Measurements from ENCODE around the gene EIF3D. TPM values are rescaled to one million over a fixed set of nuclear protein-coding genes. Genes with fewer than 3 reads are reported as not detected.

EIF3D gene
- total and polyA plus RNA-seq, 2 of the 13 experiments (the other 11 are each of a cell fraction or from before 2014, with no cell fraction given), result 118 to 274 TPM

DNA sequence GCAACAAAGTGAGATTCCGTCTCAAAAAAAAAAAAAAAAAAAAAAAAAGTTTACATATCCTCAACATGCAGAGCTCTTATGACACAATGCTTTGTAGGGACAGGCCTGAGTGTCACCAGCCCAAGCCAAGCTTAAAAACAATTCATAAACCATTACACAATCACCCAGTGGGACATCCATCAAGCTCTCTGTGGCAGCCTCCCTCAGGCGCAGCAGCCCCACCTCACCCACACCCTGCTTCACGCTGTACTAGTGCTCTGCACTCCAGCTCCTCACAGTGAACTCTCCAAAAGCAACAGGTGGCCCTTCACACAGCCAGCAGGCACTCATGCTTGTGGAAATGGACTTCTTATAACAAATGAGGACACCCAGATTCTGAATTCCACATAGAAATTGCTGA is 18.6 kb downstream of the EIF3D start:
- in situ Hi-C loops (cut with HindIII; ENCODE audit: extremely low pct_ligation_motif_present, low pct_unique_long_range_greater_than_20kb) (no loop called here), intact Hi-C loops (cut with micrococcal nuclease; ENCODE audit: unreplicated experiment) (no loop called here)
- no peak overlapping the region for H3K27ac ChIP-seq (ENCODE audit: extremely low read length, insufficient read depth, low read length)
- BruUV-seq (replicated peaks), result no TSS peak
- POLR2A ChIA-PET, result interaction anchor here (1.2 to 3.4 kb wide), 4 partner anchors 12 to 29 kb away, joined by 3 to 18 read pairs (median 7); partner anchors contain the start of genes EIF3D and TXN2
- H3K36me3 ChIP-seq (replicated peaks in 1 of 2; ENCODE audit: control insufficient read depth in 1 of 2, insufficient read depth in 2 of 2, low read length in 2 of 2), result peaks cover 21 to 45% of the 10 kb centered on the region in 2 experiments
- no peak for DNase-seq (ENCODE audit: low spot score)
- H2AFZ ChIP-seq (ENCODE audit: low read length), result no peak overlapping the region
- no peaks in the 10 kb centered on the region for H3K27me3 ChIP-seq (ENCODE audit: control insufficient read depth in 1 of 2, insufficient read depth in 2 of 2, low read length in 2 of 2)
- H3K4me3 ChIP-seq (replicated peaks in 1 of 3; ENCODE audit: insufficient read depth in 1 of 3, low read depth in 2 of 3, low read length in 3 of 3), result no peak overlapping the region
- FAIRE-seq, result no peak
- no peak for ATAC-seq
- WGBS (ENCODE audit: low lambda C conversion rate), result 100% methylated on average over 3 of the region's 3 CpGs
- peaks cover 5% of the 10 kb centered on the region for H3K79me2 ChIP-seq (ENCODE audit: insufficient read depth, low read length)
- no peaks in the 10 kb centered on the region for H4K20me1 ChIP-seq (ENCODE audit: insufficient read depth, low read length)
- no peak overlapping the region for H3K4me2 ChIP-seq (ENCODE audit: low read depth, low read length)
- TF ChIP-seq CEBPB (IDR thresholded peaks at IDR 0.05; ENCODE audit: borderline replicate concordance, low read depth, low read length) (0 out of 2 replicates have a peak, but pooled peaks have one; percentile 29), NR2F6 (IDR thresholded peaks at IDR 0.05) (no peak), NR2F6 (CRISPR knock-in tag; IDR thresholded peaks at IDR 0.05) (no peak)
- CTCF ChIA-PET (ENCODE audit: low intra/inter-chr PET ratio, low total read pairs), result no interaction called here
- H3K4me1 ChIP-seq (ENCODE audit: insufficient read depth, low read length), result peaks cover 22% of the 10 kb centered on the region
- H3K9ac ChIP-seq (ENCODE audit: insufficient read depth, low read depth, low read length), result no peak overlapping the region
- no peaks in the 10 kb centered on the region for H3K9me3 ChIP-seq (ENCODE audit: low read length)

DNA sequence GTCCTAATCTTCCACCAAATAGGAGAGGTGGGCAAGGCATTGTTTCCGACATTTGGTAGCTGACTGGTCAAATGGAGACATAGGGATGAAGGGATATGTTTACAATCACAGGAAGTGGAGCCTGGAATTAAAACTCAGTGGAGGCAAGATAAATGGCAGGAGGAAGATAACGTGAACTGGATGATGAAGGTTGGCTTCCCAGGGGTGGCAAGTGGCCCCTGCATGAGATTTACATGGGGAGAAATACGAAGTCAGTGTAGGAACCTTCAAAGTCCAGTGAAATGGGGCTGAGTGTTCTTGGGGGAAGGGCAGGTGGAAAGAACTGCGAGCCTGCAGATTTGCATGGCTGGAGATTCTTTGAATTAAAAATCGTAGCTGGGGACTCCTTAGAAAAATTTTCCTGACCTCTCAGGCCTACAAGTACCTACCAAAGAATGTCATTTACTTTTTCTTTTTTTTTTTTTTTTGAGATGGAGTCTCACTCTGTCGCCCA is 21.4 kb downstream of the EIF3D start:
- FAIRE-seq (no peak), ATAC-seq (no peak), DNase-seq (ENCODE audit: low spot score) (no peak)
- Histone ChIP-seq H3K4me3 (replicated peaks in 1 of 3; ENCODE audit: insufficient read depth in 1 of 3, low read depth in 2 of 3, low read length in 3 of 3) (peak overlapping the region in 1 of 3 experiments; percentile 66; a peak in 2 of 6 replicates), H4K20me1 (ENCODE audit: insufficient read depth, low read length) (no peaks in the 10 kb centered on the region), H3K9ac (ENCODE audit: insufficient read depth, low read depth, low read length) (peak overlapping the region; percentile 60), H3K36me3 (replicated peaks in 1 of 2; ENCODE audit: control insufficient read depth in 1 of 2, insufficient read depth in 2 of 2, low read length in 2 of 2) (peaks cover 8 to 37% of the 10 kb centered on the region in 2 experiments; a peak in 4 of 5 replicates), H3K79me2 (ENCODE audit: insufficient read depth, low read length) (peaks cover 11% of the 10 kb centered on the region), H3K27ac (ENCODE audit: extremely low read length, insufficient read depth, low read length) (peak overlapping the region; percentile 76), H3K9me3 (ENCODE audit: low read length) (no peaks in the 10 kb centered on the region), H2AFZ (ENCODE audit: low read length) (no peak overlapping the region), H3K27me3 (ENCODE audit: control insufficient read depth in 1 of 2, insufficient read depth in 2 of 2, low read length in 2 of 2) (no peaks in the 10 kb centered on the region), H3K4me2 (ENCODE audit: low read depth, low read length) (peak overlapping the region; percentile 70), H3K4me1 (ENCODE audit: insufficient read depth, low read length) (peaks cover 42% of the 10 kb centered on the region)
- TF ChIP-seq, protein P1, sequence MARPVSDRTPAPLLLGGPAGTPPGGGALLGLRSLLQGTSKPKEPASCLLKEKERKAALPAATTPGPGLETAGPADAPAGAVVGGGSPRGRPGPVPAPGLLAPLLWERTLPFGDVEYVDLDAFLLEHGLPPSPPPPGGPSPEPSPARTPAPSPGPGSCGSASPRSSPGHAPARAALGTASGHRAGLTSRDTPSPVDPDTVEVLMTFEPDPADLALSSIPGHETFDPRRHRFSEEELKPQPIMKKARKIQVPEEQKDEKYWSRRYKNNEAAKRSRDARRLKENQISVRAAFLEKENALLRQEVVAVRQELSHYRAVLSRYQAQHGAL (CRISPR knock-in tag; IDR thresholded peaks at IDR 0.05; ENCODE audit: not compliant biosample characterization), result no peak
- TF ChIP-seq TBP (CRISPR knock-in tag; IDR thresholded peaks at IDR 0.05) (no peak), ZNF160 (CRISPR knock-in tag; IDR thresholded peaks at IDR 0.05) (no peak), BCL6 (CRISPR knock-in tag; IDR thresholded peaks at IDR 0.05) (no peak)
- TF ChIP-seq, protein P2, sequence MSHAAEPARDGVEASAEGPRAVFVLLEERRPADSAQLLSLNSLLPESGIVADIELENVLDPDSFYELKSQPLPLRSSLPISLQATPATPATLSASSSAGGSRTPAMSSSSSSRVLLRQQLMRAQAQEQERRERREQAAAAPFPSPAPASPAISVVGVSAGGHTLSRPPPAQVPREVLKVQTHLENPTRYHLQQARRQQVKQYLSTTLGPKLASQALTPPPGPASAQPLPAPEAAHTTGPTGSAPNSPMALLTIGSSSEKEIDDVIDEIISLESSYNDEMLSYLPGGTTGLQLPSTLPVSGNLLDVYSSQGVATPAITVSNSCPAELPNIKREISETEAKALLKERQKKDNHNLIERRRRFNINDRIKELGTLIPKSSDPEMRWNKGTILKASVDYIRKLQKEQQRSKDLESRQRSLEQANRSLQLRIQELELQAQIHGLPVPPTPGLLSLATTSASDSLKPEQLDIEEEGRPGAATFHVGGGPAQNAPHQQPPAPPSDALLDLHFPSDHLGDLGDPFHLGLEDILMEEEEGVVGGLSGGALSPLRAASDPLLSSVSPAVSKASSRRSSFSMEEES (CRISPR knock-in tag; IDR thresholded peaks at IDR 0.05), result no peak
- intact Hi-C loops (cut with micrococcal nuclease; ENCODE audit: unreplicated experiment), result no loop called here
- BruUV-seq (replicated peaks), result TSS peak; percentile 97
- in situ Hi-C loops (cut with HindIII; ENCODE audit: extremely low pct_ligation_motif_present, low pct_unique_long_range_greater_than_20kb), result no loop called here
- ChIA-PET CTCF (ENCODE audit: low intra/inter-chr PET ratio, low total read pairs) (no interaction called here), POLR2A (interaction anchor here (0.6 to 2.0 kb wide), 9 partner anchors 10 to 255 kb away, joined by 3 to 21 read pairs (median 3); partner anchors contain the start of genes EIF3D and TXN2)
- 96% methylated on average over 6 of the region's 6 CpGs for WGBS (ENCODE audit: low lambda C conversion rate)
